Activated naive CD4-positive, alpha-beta T cell treated with anti-CD3 and anti-CD28 coated beads, Interleukin-2, amount 50 U/mL, for 24 hours (primary cell): ENCODE measurements around the gene C1QTNF12.
"Not testable (repeated sequence)": the region's sequence is repeated elsewhere in the genome, so short reads cannot be mapped to it uniquely, and the experiment has no call there.

Experiments
- H3K27ac Mint-ChIP-seq: one replicate; pipeline ENCODE4 v1.8.0; 2021; ENCODE audit warnings: mild to moderate bottlenecking, mixed read lengths
- H3K27me3 Mint-ChIP-seq: one replicate; pipeline ENCODE4 v1.8.0; 2021; ENCODE audit warnings: mixed read lengths
- H3K36me3 Mint-ChIP-seq: one replicate; pipeline ENCODE4 v1.8.0; 2021; ENCODE audit warnings: mixed read lengths
- H3K4me1 Mint-ChIP-seq: one replicate; pipeline ENCODE4 v1.8.0; 2021; ENCODE audit warnings: mixed read lengths
- H3K4me3 Mint-ChIP-seq: one replicate; pipeline ENCODE4 v1.8.0; 2021; ENCODE audit warnings: mild to moderate bottlenecking, mixed read lengths
- H3K9me3 Mint-ChIP-seq: one replicate; pipeline ENCODE4 v1.8.0; 2021; ENCODE audit warnings: mixed read lengths

The C1QTNF12 gene

GRCh38 chr1:1197551-1198422, 48.7 kb downstream of the C1QTNF12 start:
- Mint-ChIP-seq H3K36me3 (peaks cover 2% of the 10 kb centered on the region), H3K4me3 (no peak overlapping the region), H3K27ac (no peak overlapping the region), H3K9me3 (no peaks in the 10 kb centered on the region), H3K27me3 (no peaks in the 10 kb centered on the region), H3K4me1 (peaks cover 6% of the 10 kb centered on the region)

- H3K9me3 Mint-ChIP-seq, result no peaks in the 10 kb centered on the region
- H3K36me3 Mint-ChIP-seq, result peaks cover 2% of the 10 kb centered on the region
- no peaks in the 10 kb centered on the region for H3K27me3 Mint-ChIP-seq
- no peak overlapping the region for H3K27ac Mint-ChIP-seq
- H3K4me1 Mint-ChIP-seq, result peaks cover 6% of the 10 kb centered on the region
- no peak overlapping the region for H3K4me3 Mint-ChIP-seq
These were observed 49.4 kb downstream of the C1QTNF12 start for GRCh38 chr1:1197188-1197500.

- peaks cover 6% of the 10 kb centered on the region for H3K4me1 Mint-ChIP-seq
- no peak overlapping the region for H3K4me3 Mint-ChIP-seq
- H3K9me3 Mint-ChIP-seq, result no peaks in the 10 kb centered on the region
- peak overlapping the region; percentile 57 for H3K27ac Mint-ChIP-seq
- no peaks in the 10 kb centered on the region for H3K27me3 Mint-ChIP-seq
- peaks cover 2% of the 10 kb centered on the region for H3K36me3 Mint-ChIP-seq
These were observed 49.9 kb downstream of the C1QTNF12 start for GRCh38 chr1:1196431-1197187.

GRCh38 chr1:1195726-1196125, 50.8 kb downstream of the C1QTNF12 start:
- not testable (repeated sequence) for H3K9me3 Mint-ChIP-seq, H3K27ac Mint-ChIP-seq, H3K36me3 Mint-ChIP-seq, H3K27me3 Mint-ChIP-seq, H3K4me1 Mint-ChIP-seq, H3K4me3 Mint-ChIP-seq

- no peaks in the 10 kb centered on the region for H3K9me3 Mint-ChIP-seq
- no peak overlapping the region for H3K4me3 Mint-ChIP-seq
- no peak overlapping the region for H3K27ac Mint-ChIP-seq
- peaks cover 2% of the 10 kb centered on the region for H3K36me3 Mint-ChIP-seq
- no peaks in the 10 kb centered on the region for H3K4me1 Mint-ChIP-seq
- no peaks in the 10 kb centered on the region for H3K27me3 Mint-ChIP-seq
These were observed 51.8 kb downstream of the C1QTNF12 start for GRCh38 chr1:1194723-1195122.
